ENCODE results near the gene TP73. TPM values are rescaled to one million over a fixed set of nuclear protein-coding genes. Genes with fewer than 3 reads are reported as not detected.

The TP73 gene
- total RNA-seq, 2 experiments from 2014 or later = not detected

DNA sequence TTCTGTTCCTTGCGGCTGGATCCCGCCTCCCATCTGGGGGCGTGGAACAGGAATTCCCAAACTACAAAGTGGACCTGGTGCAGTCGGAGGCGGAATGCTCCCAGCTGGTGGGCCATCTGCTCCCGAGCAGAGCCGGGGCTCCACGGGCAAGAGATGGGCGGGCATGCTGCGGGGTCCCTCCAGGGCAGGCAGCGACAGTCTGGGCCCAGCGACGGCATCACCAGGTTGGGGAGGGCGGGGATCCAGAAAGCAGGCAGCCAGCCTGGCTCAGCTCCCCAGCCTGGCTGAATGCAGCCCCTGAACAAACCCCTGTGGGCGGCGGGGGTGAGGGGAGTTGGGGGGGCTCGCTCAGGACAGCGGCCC lies 44.6 kb upstream of the TP73 start:
- Mint-ChIP-seq H3K27me3 (peaks cover 19% of the 10 kb centered on the region), H3K36me3 (ENCODE audit: low read depth) (no peaks in the 10 kb centered on the region), H3K27ac (no peak overlapping the region), H3K9me3 (no peaks in the 10 kb centered on the region), H3K4me3 (no peak overlapping the region), H3K4me1 (ENCODE audit: low read depth) (peaks cover 15% of the 10 kb centered on the region)
- H3K36me3 ChIP-seq (ENCODE audit: insufficient read depth, low read length) = no peaks in the 10 kb centered on the region
- intact Hi-C loops (cut with DNase I, micrococcal nuclease) = no loop called here
- no peak overlapping the region for H3K4me3 ChIP-seq (ENCODE audit: low read length)
- POLR2A ChIA-PET = no interaction called here
- H3K27ac ChIP-seq (ENCODE audit: low read depth in 1 of 2, low read length in 2 of 2) = no peak overlapping the region
- no peak for ATAC-seq (ENCODE audit: poor library complexity)
- TF ChIP-seq, protein P1, sequence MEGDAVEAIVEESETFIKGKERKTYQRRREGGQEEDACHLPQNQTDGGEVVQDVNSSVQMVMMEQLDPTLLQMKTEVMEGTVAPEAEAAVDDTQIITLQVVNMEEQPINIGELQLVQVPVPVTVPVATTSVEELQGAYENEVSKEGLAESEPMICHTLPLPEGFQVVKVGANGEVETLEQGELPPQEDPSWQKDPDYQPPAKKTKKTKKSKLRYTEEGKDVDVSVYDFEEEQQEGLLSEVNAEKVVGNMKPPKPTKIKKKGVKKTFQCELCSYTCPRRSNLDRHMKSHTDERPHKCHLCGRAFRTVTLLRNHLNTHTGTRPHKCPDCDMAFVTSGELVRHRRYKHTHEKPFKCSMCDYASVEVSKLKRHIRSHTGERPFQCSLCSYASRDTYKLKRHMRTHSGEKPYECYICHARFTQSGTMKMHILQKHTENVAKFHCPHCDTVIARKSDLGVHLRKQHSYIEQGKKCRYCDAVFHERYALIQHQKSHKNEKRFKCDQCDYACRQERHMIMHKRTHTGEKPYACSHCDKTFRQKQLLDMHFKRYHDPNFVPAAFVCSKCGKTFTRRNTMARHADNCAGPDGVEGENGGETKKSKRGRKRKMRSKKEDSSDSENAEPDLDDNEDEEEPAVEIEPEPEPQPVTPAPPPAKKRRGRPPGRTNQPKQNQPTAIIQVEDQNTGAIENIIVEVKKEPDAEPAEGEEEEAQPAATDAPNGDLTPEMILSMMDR (IDR thresholded peaks at IDR 0.05) = no peak
- H3K27me3 ChIP-seq (ENCODE audit: control insufficient read depth in 1 of 2, insufficient read depth in 2 of 2, low read length in 2 of 2) = peaks cover 17 to 30% of the 10 kb centered on the region in 2 experiments
- CTCF ChIA-PET = no interaction called here
- DNase-seq = no peak
- peaks cover 23% of the 10 kb centered on the region for H3K4me1 ChIP-seq (ENCODE audit: insufficient read depth, low read length)
- H3K9me3 ChIP-seq (ENCODE audit: control insufficient read depth in 1 of 2, insufficient read depth in 1 of 2, low read length in 2 of 2) = peaks cover 0 to 22% of the 10 kb centered on the region in 2 experiments

DNA sequence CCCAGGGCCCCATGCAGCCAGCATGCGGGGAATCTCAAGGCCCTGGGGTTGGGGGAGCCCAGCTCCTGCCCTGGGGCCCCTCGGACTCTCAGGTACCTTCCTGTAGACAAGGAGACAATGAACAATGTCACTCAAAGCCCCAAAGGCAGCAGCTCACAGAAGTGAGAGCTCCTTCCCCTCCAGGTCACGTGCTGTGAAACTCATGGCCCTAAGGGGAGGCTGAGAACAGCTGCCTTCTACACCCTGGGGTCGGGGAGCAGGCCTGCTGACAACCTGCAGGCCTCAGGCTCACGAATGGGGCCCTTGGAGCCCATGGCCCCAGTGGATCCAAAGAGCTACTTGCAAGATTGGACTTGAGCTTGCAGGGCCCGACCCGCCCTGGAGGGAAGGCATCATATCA lies 44.2 kb upstream of the TP73 start:
- ChIA-PET POLR2A (interaction anchor here (0.9 kb wide), 1 partner anchor 77 kb away, joined by 3 read pairs; no protein-coding TSS in a partner anchor), CTCF (no interaction called here)
- Histone ChIP-seq H3K27ac (ENCODE audit: low read depth in 1 of 2, low read length in 2 of 2) (no peak overlapping the region), H3K36me3 (ENCODE audit: insufficient read depth, low read length) (no peaks in the 10 kb centered on the region), H3K9me3 (ENCODE audit: control insufficient read depth in 1 of 2, insufficient read depth in 1 of 2, low read length in 2 of 2) (peaks cover 0 to 22% of the 10 kb centered on the region in 2 experiments), H3K4me1 (ENCODE audit: insufficient read depth, low read length) (peaks cover 23% of the 10 kb centered on the region), H3K4me3 (ENCODE audit: low read length) (no peak overlapping the region), H3K27me3 (ENCODE audit: control insufficient read depth in 1 of 2, insufficient read depth in 2 of 2, low read length in 2 of 2) (peaks cover 18 to 30% of the 10 kb centered on the region in 2 experiments)
- no peak for ATAC-seq (ENCODE audit: poor library complexity)
- DNase-seq = no peak
- H3K9me3 Mint-ChIP-seq = no peaks in the 10 kb centered on the region
- H3K27ac Mint-ChIP-seq = no peak overlapping the region
- H3K4me1 Mint-ChIP-seq (ENCODE audit: low read depth) = peaks cover 15% of the 10 kb centered on the region
- intact Hi-C loops (cut with DNase I, micrococcal nuclease) = no loop called here
- no peak overlapping the region for H3K4me3 Mint-ChIP-seq
- H3K27me3 Mint-ChIP-seq = peaks cover 24% of the 10 kb centered on the region
- no peaks in the 10 kb centered on the region for H3K36me3 Mint-ChIP-seq (ENCODE audit: low read depth)
- TF ChIP-seq, protein P1 (IDR thresholded peaks at IDR 0.05) = no peak

- intact Hi-C loops (cut with DNase I, micrococcal nuclease) = no loop called here
- Mint-ChIP-seq H3K36me3 (ENCODE audit: low read depth) (no peaks in the 10 kb centered on the region), H3K9me3 (no peaks in the 10 kb centered on the region), H3K27ac (no peak overlapping the region), H3K4me3 (peak overlapping the region; percentile 25), H3K4me1 (ENCODE audit: low read depth) (peaks cover 15% of the 10 kb centered on the region), H3K27me3 (peaks cover 34% of the 10 kb centered on the region)
- Histone ChIP-seq H3K4me3 (ENCODE audit: low read length) (no peak overlapping the region), H3K36me3 (ENCODE audit: insufficient read depth, low read length) (no peaks in the 10 kb centered on the region), H3K4me1 (ENCODE audit: insufficient read depth, low read length) (peaks cover 23% of the 10 kb centered on the region), H3K9me3 (ENCODE audit: control insufficient read depth in 1 of 2, insufficient read depth in 1 of 2, low read length in 2 of 2) (peaks cover 0 to 19% of the 10 kb centered on the region in 2 experiments), H3K27ac (ENCODE audit: low read depth in 1 of 2, low read length in 2 of 2) (no peak overlapping the region), H3K27me3 (ENCODE audit: control insufficient read depth in 1 of 2, insufficient read depth in 2 of 2, low read length in 2 of 2) (peaks cover 18 to 30% of the 10 kb centered on the region in 2 experiments)
- DNase-seq = no peak
- ATAC-seq (ENCODE audit: poor library complexity) = no peak
- POLR2A ChIA-PET = no interaction called here
- CTCF ChIA-PET = no interaction called here
- TF ChIP-seq, protein P1 (IDR thresholded peaks at IDR 0.05) = no peak
Measured at GRCh38 chr1:3609016-3609768, 43.1 kb upstream of the TP73 start.
